Esophagus muscularis mucosa (tissue), 4 donors: ENCODE data around the gene NCKAP5. TPM values are rescaled to one million over a fixed set of nuclear protein-coding genes. Genes with fewer than 3 reads are reported as not detected.

Experiments used
- DNase-seq: peaks from one replicate; pipeline ENCODE4 v3.0.0-alpha.2; 2017; ENCODE audit errors: extremely low spot score
- H3K27ac ChIP-seq, 4 donors: fragments of 200-600 bp; sonication (generic); replicated peaks in 1 of 4; 1 replicate in 3 of 4; 2 replicates in 1 of 4; pipeline ENCODE4 v1.5.1; 2016 to 2019; ENCODE audit warnings: mild to moderate bottlenecking in 1 of 4
- H3K27me3 ChIP-seq, 4 donors: fragments of 200-600 bp; sonication (generic); one replicate each; pipeline versions ENCODE4 v1.5.1 to v1.6.0; 2016 to 2019
- H3K36me3 ChIP-seq, 4 donors: fragments of 200-600 bp; sonication (generic); one replicate each; pipeline ENCODE4 v1.5.1; 2016 to 2019
- H3K4me1 ChIP-seq, 4 donors: fragments of 200-600 bp; sonication (generic); one replicate each; pipeline ENCODE4 v1.5.1; 2016 to 2019
- H3K4me3 ChIP-seq, 4 donors: fragments of 200-600 bp; sonication (generic); 1 replicate in 2 of 4; 2 replicates in 2 of 4; pipeline ENCODE4 v1.5.1; 2016 to 2019; ENCODE audit warnings: mild to moderate bottlenecking in 4 of 4, moderate library complexity in 1 of 4
- H3K9me3 ChIP-seq, 4 donors: fragments of 200-600 bp; sonication (generic); 1 replicate in 3 of 4; 2 replicates in 1 of 4; pipeline ENCODE4 v1.5.1; 2016 to 2019
- CTCF ChIP-seq, 3 experiments: fragments of 200-600 bp in 2 of 3; fragments of 450-650 bp in 1 of 3; sonication (generic) in 2 of 3; IDR thresholded peaks; one replicate each; pipeline ENCODE4 v1.5.1; 2017 to 2019; ENCODE audit warnings: antibody characterized with exemption in 3 of 3, mild to moderate bottlenecking in 2 of 3, moderate library complexity in 1 of 3
- EP300 ChIP-seq: sonication (generic); formaldehyde crosslinking; IDR thresholded peaks from one replicate; pipeline ENCODE4 v1.6.1; 2017; ENCODE audit warnings: antibody characterized with exemption
- POLR2A ChIP-seq: fragments of 450-650 bp; IDR thresholded peaks from one replicate; pipeline ENCODE4 v1.6.1; 2017; ENCODE audit warnings: antibody characterized with exemption, moderate library complexity, mild to moderate bottlenecking, low read depth
- POLR2AphosphoS5 ChIP-seq, 2 donors: sonication (generic); formaldehyde crosslinking; IDR thresholded peaks; one replicate each; pipeline ENCODE4 v1.6.1; 2017; ENCODE audit warnings: antibody characterized with exemption in 2 of 2
- WGBS: methylation state at CpG from one replicate; pipeline ENCODE4 v1.1.5; 2018; 5-methylcytosine and 5-hydroxymethylcytosine counted together
- intact Hi-C: fragments of 100-400 bp; cut with DNase I; formaldehyde crosslinking; loops from one replicate; pipeline ENCODE4 v1.15.1; 2023
- total RNA-seq, 4 donors: library from RNA; depleted of rRNA; stranded (reverse); fragments of >200 nt; gene quantifications; one replicate each; pipeline versions ENCODE4 v1.1.0 to v1.2.1, GENCODE V29; 2016

NCKAP5 gene
- total RNA-seq, 4 donors from 2014 or later = 0.33 to 1.8 (median 1.0) TPM

DNA sequence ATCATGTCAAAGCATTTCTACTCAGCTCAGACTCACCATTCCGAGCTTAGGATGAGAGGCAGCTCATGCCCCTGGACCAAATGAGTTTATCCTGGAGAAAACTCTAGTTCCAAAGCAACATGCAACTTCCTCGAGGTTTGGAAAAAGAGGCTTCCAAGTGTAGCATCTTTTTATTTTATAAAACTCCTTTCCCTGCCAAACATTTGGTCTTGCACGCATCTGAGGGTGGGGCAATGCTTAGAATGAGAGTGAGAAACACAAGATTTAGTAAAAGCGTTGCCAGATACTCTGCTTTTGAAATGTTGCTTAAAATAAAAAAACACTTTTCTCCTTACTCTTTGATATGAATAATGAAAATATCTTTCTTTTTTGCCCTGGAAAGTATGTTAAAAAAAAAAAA lies 151.5 kb downstream of the NCKAP5 start:
- WGBS = 66% methylated on average over 4 of the region's 4 CpGs
- intact Hi-C loops = no loop called here

DNA sequence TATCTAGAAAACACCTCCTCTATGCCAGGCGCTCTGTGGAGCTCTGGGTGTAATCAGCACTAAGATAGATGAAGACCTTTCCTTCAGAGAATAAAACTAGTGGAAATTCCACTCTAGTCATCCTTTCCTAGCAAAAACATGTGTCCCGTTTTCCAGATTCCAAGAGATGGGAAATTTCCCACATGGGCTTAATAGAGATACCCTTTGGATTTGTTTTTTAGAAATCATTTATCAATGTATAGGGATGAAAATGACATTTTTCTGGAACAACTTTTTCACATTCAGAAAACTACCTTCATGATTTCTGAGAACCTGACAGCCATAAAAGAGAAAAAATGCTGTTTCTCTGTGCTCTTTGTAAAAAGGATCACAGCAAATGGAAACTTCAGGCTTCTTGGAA lies 152.1 kb downstream of the NCKAP5 start:
- Histone ChIP-seq H3K9me3 (no peaks in the 10 kb centered on the region), H3K36me3 (no peaks in the 10 kb centered on the region), H3K4me1 (no peaks in the 10 kb centered on the region), H3K4me3 (no peak overlapping the region), H3K27me3 (no peaks in the 10 kb centered on the region), H3K27ac (no peak overlapping the region)
- intact Hi-C loops = no loop called here
- WGBS = 61% methylated on average over 2 of the region's 2 CpGs
- no peak for DNase-seq
- no peak for TF ChIP-seq POLR2AphosphoS5 (IDR thresholded peaks at IDR 0.05)
- TF ChIP-seq CTCF (IDR thresholded peaks at IDR 0.05) = no peak
- TF ChIP-seq POLR2A = no peak
- no peak for TF ChIP-seq EP300

More for the DNA sequence above, 151.5 kb downstream of the NCKAP5 start:
- no peaks in the 10 kb centered on the region for H3K9me3 ChIP-seq
- no peaks in the 10 kb centered on the region for H3K36me3 ChIP-seq
- no peak overlapping the region for H3K27ac ChIP-seq
- H3K4me3 ChIP-seq = no peak overlapping the region
- H3K4me1 ChIP-seq = peaks cover 0 to 5% (median 0%) of the 10 kb centered on the region in 4 donors
- no peak for DNase-seq
- H3K27me3 ChIP-seq = no peaks in the 10 kb centered on the region
- TF ChIP-seq EP300 (no peak), POLR2AphosphoS5 (IDR thresholded peaks at IDR 0.05) (no peak), CTCF (IDR thresholded peaks at IDR 0.05) (no peak), POLR2A (no peak)

GRCh38 chr2:133415210-133415876 lies 152.9 kb downstream of the NCKAP5 start:
- no peaks in the 10 kb centered on the region for H3K4me1 ChIP-seq
- no peak for DNase-seq
- H3K4me3 ChIP-seq = no peak overlapping the region
- WGBS = 90% methylated on average over 3 of the region's 3 CpGs
- no peak overlapping the region for H3K27ac ChIP-seq
- intact Hi-C loops = no loop called here
- H3K9me3 ChIP-seq = no peaks in the 10 kb centered on the region
- no peaks in the 10 kb centered on the region for H3K27me3 ChIP-seq
- TF ChIP-seq POLR2A (no peak), POLR2AphosphoS5 (IDR thresholded peaks at IDR 0.05) (no peak), CTCF (IDR thresholded peaks at IDR 0.05) (no peak), EP300 (no peak)
- no peaks in the 10 kb centered on the region for H3K36me3 ChIP-seq

- H3K27ac ChIP-seq = no peak overlapping the region
- no peaks in the 10 kb centered on the region for H3K4me1 ChIP-seq
- intact Hi-C loops = no loop called here
- DNase-seq = no peak
- WGBS = 83% methylated on average over 6 of the region's 6 CpGs
- no peak for TF ChIP-seq EP300
- TF ChIP-seq CTCF (IDR thresholded peaks at IDR 0.05) = no peak
- TF ChIP-seq POLR2AphosphoS5 (IDR thresholded peaks at IDR 0.05) = no peak
- TF ChIP-seq POLR2A = no peak
- no peak overlapping the region for H3K4me3 ChIP-seq
- H3K27me3 ChIP-seq = no peaks in the 10 kb centered on the region
- H3K9me3 ChIP-seq = no peaks in the 10 kb centered on the region
- no peaks in the 10 kb centered on the region for H3K36me3 ChIP-seq
Observed at GRCh38 chr2:133414486-133415209, 153.6 kb downstream of the NCKAP5 start.
